Stimulated activated CD4-positive, alpha-beta T cell treated with anti-CD3 and anti-CD28 coated beads, Interleukin-15, amount 100 ng/mL, for 48 hours (primary cell): Measurements from ENCODE around the gene AKAP8L.
"Not testable (repeated sequence)": the region's sequence is repeated elsewhere in the genome, so short reads cannot be mapped to it uniquely, and the experiment has no call there.

Experiments
- DNase-seq, 2 donors: peaks; one replicate each; pipeline ENCODE4 v3.0.0-alpha.2; 2020; ENCODE audit warnings: low read depth in 2 of 2

Gene AKAP8L

DNA sequence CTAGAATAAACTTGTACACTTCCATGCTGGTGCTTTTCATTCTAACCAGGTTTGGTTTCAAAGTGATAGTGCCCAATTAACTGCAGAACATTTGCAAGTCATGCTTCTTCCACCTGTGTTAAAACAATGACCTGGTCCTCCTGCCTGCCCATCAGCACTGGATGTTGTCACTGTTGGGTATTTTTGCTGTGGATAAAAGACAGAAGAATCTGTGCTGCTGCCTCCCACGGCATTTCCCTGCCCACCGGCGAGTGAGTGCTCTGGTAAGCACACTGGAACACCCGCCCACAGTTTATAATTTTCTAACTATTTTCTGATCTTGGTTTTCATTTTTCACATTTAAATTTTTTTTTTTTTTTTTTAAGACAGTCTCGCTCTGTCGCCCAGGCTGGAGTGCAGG, 36.9 kb downstream of the AKAP8L start:
- no peak for DNase-seq

GRCh38 chr19:15381429-15381828, 37.4 kb downstream of the AKAP8L start:
- no peak for DNase-seq

GRCh38 chr19:15379999-15380647, 38.7 kb downstream of the AKAP8L start:
- peak; percentile 28 to 29 for DNase-seq

GRCh38 chr19:15379083-15379998, 39.4 kb downstream of the AKAP8L start, which contains the start of gene AKAP8:
Gene AKAP8, minus strand, starts transcription at chr19:15379787. Its CDS starts 56 bp downstream, at chr19:15379731.
- DNase-seq: peak; percentile 97

DNA sequence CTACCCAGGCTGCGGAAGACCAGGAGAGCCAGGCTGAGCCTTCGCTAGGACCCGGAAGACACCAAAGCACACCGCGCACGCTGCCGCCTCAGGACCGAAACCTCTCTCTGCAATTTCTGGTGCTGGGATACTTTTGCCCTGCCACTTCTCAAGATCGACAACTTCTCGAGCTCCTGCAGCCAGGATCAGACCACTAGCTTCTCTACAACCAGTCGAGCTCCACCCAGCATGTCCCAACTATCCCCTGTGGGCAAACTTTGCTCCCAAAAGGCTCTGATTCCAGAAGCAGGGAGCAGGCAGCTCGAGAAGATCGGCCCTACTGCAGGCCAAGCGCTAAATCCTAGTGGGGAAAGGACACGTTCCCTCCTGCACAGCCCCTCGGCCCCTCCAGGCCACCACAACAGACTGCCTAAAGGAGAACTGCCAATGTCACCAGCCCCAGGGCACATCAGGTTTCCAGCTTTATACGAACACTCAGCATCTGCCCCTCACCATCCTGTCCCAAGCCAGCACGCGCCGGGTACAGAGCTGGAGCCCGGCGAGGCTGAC, 40.2 kb downstream of the AKAP8L start:
- DNase-seq: peak; percentile 34 to 42

GRCh38 chr19:15374796-15375440, 43.9 kb downstream of the AKAP8L start:
- no peak for DNase-seq

GRCh38 chr19:15374105-15374651, 44.6 kb downstream of the AKAP8L start:
- no peak for DNase-seq

GRCh38 chr19:15373644-15374043, 45.1 kb downstream of the AKAP8L start:
- DNase-seq: no peak

DNA sequence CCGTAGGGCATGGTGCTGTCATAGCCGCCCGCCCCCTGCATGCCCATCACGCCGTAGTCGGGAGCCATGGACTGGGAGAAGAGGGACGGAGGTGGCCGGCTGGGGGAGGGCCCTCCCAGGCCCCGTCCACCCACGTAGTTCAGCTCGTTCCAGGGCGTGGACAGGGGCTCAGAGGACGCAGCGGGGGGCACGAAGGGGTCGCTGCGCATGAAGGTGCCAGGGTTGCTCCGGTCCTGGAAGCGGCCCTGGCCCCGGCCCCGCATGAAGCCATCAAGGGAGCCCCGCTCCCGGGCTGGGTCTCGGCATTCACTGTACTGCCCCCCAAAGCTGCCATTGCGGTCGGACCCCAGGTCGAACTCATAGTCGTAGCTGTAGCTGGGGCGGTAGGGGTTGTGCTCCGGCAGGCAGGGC, 45.9 kb downstream of the AKAP8L start:
- DNase-seq: no peak

GRCh38 chr19:15372470-15372869, 46.3 kb downstream of the AKAP8L start:
- peak in 1 of 2 donors; percentile 15 for DNase-seq

DNA sequence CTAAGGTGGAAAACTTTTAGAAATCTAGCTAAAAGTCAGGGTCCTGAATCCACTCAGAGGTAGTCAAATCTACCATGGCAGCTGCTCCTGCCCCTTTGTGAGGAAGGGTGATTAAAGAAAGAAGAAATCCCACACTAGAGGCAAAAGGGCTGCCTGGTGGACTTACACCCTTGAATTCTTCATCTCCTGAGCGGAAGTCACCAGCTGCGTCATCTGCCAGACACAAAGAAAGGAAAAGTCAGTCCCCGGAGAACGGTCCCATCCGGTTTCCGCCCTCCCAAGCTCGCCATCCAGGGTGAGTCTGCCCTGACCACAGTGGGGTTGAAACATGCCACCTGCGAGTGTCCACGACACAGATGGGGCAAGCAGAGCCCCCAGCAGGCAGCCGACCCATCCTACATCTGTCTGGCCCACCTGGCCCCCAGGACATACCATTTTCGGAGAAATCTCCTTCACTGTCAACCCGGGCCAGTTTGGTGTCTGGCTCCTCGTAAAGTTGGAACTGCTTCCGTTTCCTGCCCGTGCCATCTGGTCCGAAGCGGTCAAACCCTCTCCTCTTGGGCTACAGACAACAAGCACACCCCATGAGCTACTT, 46.9 kb downstream of the AKAP8L start:
- no peak for DNase-seq

DNA sequence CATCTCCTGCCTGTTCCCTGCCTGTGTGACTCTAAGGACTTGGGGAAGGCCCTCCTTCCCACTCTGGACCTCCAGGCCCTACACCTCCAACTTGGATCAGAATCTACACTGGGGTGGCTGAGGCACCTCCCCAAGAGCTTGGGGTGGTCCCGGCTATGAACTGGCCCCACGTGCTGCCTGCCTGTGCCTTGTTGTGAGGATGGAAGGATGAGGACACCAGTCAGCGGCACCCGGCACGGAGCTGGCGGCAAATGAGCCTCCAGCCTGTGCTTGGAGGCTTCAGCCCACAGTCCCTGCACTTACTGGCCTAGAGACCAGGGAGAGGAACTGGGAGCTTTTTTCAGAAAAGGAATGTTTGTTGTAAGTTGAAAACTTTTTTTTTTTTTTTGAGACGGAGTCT, 47.7 kb downstream of the AKAP8L start:
- DNase-seq: no peak

DNA sequence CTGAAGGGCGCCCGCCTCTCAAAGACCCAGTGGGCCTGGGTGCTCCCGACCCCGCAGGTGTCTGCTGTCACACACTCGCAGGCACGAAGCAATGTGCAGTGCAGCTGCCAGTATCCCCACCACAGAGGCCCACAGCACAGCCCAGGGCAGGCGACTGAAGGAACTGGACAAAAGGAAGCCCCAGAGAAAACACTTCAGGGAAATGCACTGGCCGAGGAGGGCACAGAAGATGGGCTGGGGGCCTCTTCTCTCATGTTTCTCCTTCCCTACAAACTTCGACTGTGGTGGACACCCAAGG, 49.2 kb downstream of the AKAP8L start:
- no peak for DNase-seq

DNA sequence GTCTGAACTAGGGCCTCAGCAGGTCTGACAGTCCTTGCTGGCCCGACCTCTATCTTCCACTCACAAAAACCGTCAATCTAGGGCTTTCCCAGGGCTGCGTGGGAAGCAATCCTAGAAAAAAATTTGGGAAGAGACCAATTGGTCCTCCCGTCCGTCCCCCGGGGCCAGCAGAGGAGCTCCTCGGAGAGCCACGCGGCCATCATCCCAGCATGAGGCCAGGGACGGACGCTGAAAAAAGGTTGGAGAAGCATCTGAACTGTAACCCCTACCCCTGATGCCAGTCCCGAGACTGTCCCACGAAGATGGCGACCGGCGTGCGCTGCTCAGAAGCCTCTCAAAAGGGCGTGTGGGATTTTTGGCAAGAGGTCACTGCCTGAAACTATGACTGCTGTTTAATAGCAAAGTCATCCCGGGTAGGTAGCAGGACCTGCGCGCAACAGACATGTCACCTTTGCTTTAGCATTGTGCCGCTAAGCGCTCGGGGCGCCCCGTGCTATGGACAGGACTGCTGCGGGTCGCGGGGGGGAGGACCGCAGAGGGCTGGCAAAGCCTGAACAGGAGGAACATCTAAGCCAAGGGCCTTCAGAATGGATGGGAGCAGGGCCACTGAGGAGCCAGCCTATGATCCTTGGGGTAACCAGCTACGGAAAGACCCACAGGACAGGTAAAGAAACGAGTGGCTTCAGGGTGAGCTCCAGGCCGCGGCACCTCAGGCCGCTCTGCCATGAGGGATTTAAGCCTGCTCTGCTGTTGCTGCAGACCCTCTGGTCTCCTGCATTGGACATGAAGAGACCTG, 49.8 kb downstream of the AKAP8L start:
- DNase-seq: no peak

DNA sequence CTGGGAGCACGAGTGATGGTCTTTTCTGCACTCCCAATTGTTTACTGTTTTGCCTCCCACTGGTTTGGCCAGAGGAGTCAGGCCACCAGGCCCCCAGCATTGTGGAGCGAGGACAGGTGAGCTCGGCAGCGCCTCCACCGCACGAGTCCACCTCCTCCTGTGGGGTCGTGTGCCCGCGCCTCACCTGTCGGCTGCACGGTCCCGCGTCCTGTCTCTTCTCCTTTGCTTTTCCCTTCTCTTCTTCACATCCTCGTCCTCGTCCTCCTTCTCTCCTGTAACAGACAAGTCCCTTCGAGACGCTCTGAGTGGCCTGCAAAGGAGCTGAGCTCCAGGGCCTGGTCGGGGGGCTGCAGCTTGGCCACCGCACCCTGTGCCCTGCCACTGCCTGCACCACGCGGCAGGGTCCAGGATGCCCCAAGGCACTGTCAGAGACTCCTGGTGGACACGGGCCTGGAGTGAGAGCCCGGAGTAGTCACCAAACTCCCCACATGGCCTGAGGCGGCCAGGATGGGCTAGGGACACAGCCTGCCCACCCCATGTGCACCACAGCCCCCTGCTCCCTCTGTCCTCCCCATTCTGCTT, 50.6 kb downstream of the AKAP8L start:
- DNase-seq: no peak

GRCh38 chr19:15367439-15367838, 51.3 kb downstream of the AKAP8L start:
- no peak for DNase-seq

DNA sequence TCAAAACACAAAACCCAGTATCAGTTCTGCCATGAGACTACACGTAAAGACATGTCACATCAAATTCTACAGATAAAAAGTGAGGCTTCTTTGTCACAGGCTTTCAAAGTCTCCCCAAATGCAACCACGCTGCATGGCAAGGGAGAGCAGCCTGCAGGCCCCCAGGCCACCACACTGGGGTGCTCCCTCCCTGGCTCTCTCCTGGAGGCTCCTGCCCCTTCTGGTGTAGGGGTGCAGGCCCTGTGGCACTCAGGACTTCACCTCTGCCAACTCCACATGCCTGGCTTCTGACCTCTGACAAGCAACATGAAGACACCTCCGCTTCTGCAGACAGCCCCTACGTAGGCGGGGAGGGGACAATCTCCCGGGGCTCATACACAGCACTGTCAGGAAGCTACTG, 53.5 kb downstream of the AKAP8L start:
- no peak for DNase-seq

GRCh38 chr19:15363791-15364190, 55.0 kb downstream of the AKAP8L start:
- not testable (repeated sequence) for DNase-seq

GRCh38 chr19:15363048-15363447, 55.7 kb downstream of the AKAP8L start:
- DNase-seq: not testable (repeated sequence)

DNA sequence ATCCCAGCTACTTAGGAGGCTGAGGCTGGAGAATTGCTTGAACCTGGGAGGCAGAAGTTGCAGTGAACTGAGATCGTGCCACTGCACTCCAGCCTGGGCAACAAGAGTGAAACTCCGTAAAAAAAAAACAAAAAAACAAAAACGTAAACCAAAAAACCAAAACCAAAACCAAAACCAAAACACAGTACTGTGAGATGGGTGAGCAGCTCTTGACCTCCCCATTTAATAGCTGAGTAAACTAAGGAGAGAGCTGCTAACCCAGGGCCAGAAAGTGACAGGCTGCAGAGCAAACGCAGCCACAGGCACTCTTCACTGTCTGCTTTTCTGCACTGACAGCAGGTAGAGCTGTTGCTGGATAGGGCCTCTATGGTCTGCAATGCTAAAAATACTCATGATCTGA, 58.8 kb downstream of the AKAP8L start:
- not testable (repeated sequence) for DNase-seq
